Stimulated activated CD8-positive, alpha-beta memory T cell treated with anti-CD3 and anti-CD28 coated beads, Interleukin-12 subunit alpha, Interleukin-12 subunit beta, amount 100 ng/mL, for 24 hours (primary cell): ENCODE results near the gene MMEL1.
"Not testable (repeated sequence)": the region's sequence is repeated elsewhere in the genome, so short reads cannot be mapped to it uniquely, and the experiment has no call there.

ENCODE experiments used
- DNase-seq: peaks from one replicate; pipeline ENCODE4 v3.0.0-alpha.2; 2020; ENCODE audit errors: extremely low read depth

MMEL1 gene

GRCh38 chr1:2590233-2591141 is 42.3 kb downstream of the MMEL1 start:
- no peak for DNase-seq

GRCh38 chr1:2589431-2590232 is 43.2 kb downstream of the MMEL1 start:
- DNase-seq: no peak

- DNase-seq: no peak
Observed at GRCh38 chr1:2588661-2589430, 44.0 kb downstream of the MMEL1 start.

GRCh38 chr1:2587860-2588571 is 44.8 kb downstream of the MMEL1 start:
- DNase-seq: no peak

- DNase-seq: no peak
Observed at GRCh38 chr1:2587071-2587859, 45.6 kb downstream of the MMEL1 start.

- peak; percentile 90 for DNase-seq
Observed at GRCh38 chr1:2586154-2587070, 46.4 kb downstream of the MMEL1 start, which contains the start of gene PRXL2B. TSS of gene PRXL2B (plus strand) at chr1:2586777. CDS start at chr1:2586886, 109 bp downstream.

GRCh38 chr1:2585318-2586092 is 47.3 kb downstream of the MMEL1 start:
- peak; percentile 43 for DNase-seq

- no peak for DNase-seq
Observed at GRCh38 chr1:2584686-2585317, 48.0 kb downstream of the MMEL1 start.

GRCh38 chr1:2583871-2584351 is 48.9 kb downstream of the MMEL1 start:
- no peak for DNase-seq

- no peak for DNase-seq
Observed at GRCh38 chr1:2583331-2583791, 49.5 kb downstream of the MMEL1 start.

- no peak for DNase-seq
Observed at GRCh38 chr1:2582391-2582790, 50.4 kb downstream of the MMEL1 start.

GRCh38 chr1:2580691-2581090 is 52.1 kb downstream of the MMEL1 start:
- DNase-seq: no peak

GRCh38 chr1:2578758-2579118 is 54.1 kb downstream of the MMEL1 start:
- no peak for DNase-seq

- DNase-seq: not testable (repeated sequence)
Observed at GRCh38 chr1:2577565-2578075, 55.2 kb downstream of the MMEL1 start.

- DNase-seq: no peak
Observed at GRCh38 chr1:2575801-2576663, 56.8 kb downstream of the MMEL1 start.

- no peak for DNase-seq
Observed at GRCh38 chr1:2574350-2574749, 58.5 kb downstream of the MMEL1 start.
